Esophagus muscularis mucosa (tissue), 4 donors: Measurements from ENCODE around the gene OSBPL9. TPM values are rescaled to one million over a fixed set of nuclear protein-coding genes. Genes with fewer than 3 reads are reported as not detected.

ENCODE experiments used
- DNase-seq: peaks from one replicate; pipeline ENCODE4 v3.0.0-alpha.2; 2017; ENCODE audit errors: extremely low spot score
- H3K27ac ChIP-seq, 4 donors: fragments of 200-600 bp; sonication (generic); replicated peaks in 1 of 4; 1 replicate in 3 of 4; 2 replicates in 1 of 4; pipeline ENCODE4 v1.5.1; 2016 to 2019; ENCODE audit warnings: mild to moderate bottlenecking in 1 of 4
- H3K27me3 ChIP-seq, 4 donors: fragments of 200-600 bp; sonication (generic); one replicate each; pipeline versions ENCODE4 v1.5.1 to v1.6.0; 2016 to 2019
- H3K36me3 ChIP-seq, 4 donors: fragments of 200-600 bp; sonication (generic); one replicate each; pipeline ENCODE4 v1.5.1; 2016 to 2019
- H3K4me1 ChIP-seq, 4 donors: fragments of 200-600 bp; sonication (generic); one replicate each; pipeline ENCODE4 v1.5.1; 2016 to 2019
- H3K4me3 ChIP-seq, 4 donors: fragments of 200-600 bp; sonication (generic); 1 replicate in 2 of 4; 2 replicates in 2 of 4; pipeline ENCODE4 v1.5.1; 2016 to 2019; ENCODE audit warnings: mild to moderate bottlenecking in 4 of 4, moderate library complexity in 1 of 4
- H3K9me3 ChIP-seq, 4 donors: fragments of 200-600 bp; sonication (generic); 1 replicate in 3 of 4; 2 replicates in 1 of 4; pipeline ENCODE4 v1.5.1; 2016 to 2019
- EP300 ChIP-seq: sonication (generic); formaldehyde crosslinking; IDR thresholded peaks from one replicate; pipeline ENCODE4 v1.6.1; 2017; ENCODE audit warnings: antibody characterized with exemption
- POLR2A ChIP-seq: fragments of 450-650 bp; IDR thresholded peaks from one replicate; pipeline ENCODE4 v1.6.1; 2017; ENCODE audit warnings: antibody characterized with exemption, moderate library complexity, mild to moderate bottlenecking, low read depth
- POLR2AphosphoS5 ChIP-seq, 2 donors: sonication (generic); formaldehyde crosslinking; IDR thresholded peaks; one replicate each; pipeline ENCODE4 v1.6.1; 2017; ENCODE audit warnings: antibody characterized with exemption in 2 of 2
- WGBS: methylation state at CpG from one replicate; pipeline ENCODE4 v1.1.5; 2018; 5-methylcytosine and 5-hydroxymethylcytosine counted together
- intact Hi-C: fragments of 100-400 bp; cut with DNase I; formaldehyde crosslinking; loops from one replicate; pipeline ENCODE4 v1.15.1; 2023
- total RNA-seq, 4 donors: library from RNA; depleted of rRNA; stranded (reverse); fragments of >200 nt; gene quantifications; one replicate each; pipeline versions ENCODE4 v1.1.0 to v1.2.1, GENCODE V29; 2016
- TF ChIP-seq, protein P1 (sequence below), 3 experiments: fragments of 200-600 bp in 2 of 3; fragments of 450-650 bp in 1 of 3; sonication (generic) in 2 of 3; IDR thresholded peaks; one replicate each; pipeline ENCODE4 v1.5.1; 2017 to 2019; ENCODE audit warnings: antibody characterized with exemption in 3 of 3, mild to moderate bottlenecking in 2 of 3, moderate library complexity in 1 of 3

Gene OSBPL9
- total RNA-seq, 4 donors from 2014 or later = 66.8 to 84.5 (median 75.9) TPM

DNA sequence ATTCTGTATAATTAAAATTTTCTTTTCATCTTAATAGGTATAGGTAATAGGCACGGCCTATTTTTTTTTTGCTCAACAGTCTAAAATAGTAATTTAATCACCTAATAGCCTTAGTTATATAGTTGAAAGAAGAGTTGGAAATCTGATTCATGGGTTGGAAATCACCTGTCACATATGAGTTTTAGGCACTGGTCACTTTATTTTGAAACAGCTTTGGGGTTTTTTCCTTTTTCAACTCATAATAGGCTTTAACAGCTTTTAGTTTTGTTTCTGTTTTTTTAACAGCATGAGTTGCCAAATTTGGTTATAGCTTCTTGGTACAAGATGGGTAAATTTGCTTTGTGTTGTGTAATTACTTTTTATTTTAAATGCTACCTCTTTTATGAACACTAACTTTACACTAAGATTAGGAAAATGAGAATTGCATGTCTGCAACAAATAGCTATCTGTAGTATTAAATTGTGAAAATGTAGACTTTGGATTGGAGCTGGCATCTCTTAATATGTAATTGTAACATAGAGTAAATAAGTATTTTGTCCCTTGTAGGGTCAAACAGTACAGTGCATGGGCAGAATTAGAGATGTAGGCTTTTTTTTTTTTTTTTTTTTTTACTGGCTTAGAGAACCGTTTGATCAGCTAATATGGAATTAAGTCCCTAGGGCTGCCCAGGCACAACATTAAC is 109.8 kb downstream of the OSBPL9 start:
- no peak overlapping the region for H3K27ac ChIP-seq
- 82% methylated on average over 2 of the region's 2 CpGs for WGBS
- no peak overlapping the region for H3K4me3 ChIP-seq
- no peaks in the 10 kb centered on the region for H3K27me3 ChIP-seq
- intact Hi-C loops = no loop called here
- no peaks in the 10 kb centered on the region for H3K36me3 ChIP-seq
- no peak for DNase-seq
- peaks cover 17 to 38% (median 37%) of the 10 kb centered on the region in 4 donors for H3K4me1 ChIP-seq
- no peaks in the 10 kb centered on the region for H3K9me3 ChIP-seq
- TF ChIP-seq, protein P1, sequence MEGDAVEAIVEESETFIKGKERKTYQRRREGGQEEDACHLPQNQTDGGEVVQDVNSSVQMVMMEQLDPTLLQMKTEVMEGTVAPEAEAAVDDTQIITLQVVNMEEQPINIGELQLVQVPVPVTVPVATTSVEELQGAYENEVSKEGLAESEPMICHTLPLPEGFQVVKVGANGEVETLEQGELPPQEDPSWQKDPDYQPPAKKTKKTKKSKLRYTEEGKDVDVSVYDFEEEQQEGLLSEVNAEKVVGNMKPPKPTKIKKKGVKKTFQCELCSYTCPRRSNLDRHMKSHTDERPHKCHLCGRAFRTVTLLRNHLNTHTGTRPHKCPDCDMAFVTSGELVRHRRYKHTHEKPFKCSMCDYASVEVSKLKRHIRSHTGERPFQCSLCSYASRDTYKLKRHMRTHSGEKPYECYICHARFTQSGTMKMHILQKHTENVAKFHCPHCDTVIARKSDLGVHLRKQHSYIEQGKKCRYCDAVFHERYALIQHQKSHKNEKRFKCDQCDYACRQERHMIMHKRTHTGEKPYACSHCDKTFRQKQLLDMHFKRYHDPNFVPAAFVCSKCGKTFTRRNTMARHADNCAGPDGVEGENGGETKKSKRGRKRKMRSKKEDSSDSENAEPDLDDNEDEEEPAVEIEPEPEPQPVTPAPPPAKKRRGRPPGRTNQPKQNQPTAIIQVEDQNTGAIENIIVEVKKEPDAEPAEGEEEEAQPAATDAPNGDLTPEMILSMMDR (IDR thresholded peaks at IDR 0.05) = no peak
- TF ChIP-seq POLR2A = no peak
- TF ChIP-seq POLR2AphosphoS5 (IDR thresholded peaks at IDR 0.05) = no peak
- TF ChIP-seq EP300 = no peak

- no peaks in the 10 kb centered on the region for H3K36me3 ChIP-seq
- no peaks in the 10 kb centered on the region for H3K27me3 ChIP-seq
- H3K4me3 ChIP-seq = no peak overlapping the region
- no peak for DNase-seq
- 94% methylated on average over 4 of the region's 4 CpGs for WGBS
- H3K9me3 ChIP-seq = no peaks in the 10 kb centered on the region
- H3K27ac ChIP-seq = no peak overlapping the region
- peaks cover 22 to 43% (median 42%) of the 10 kb centered on the region in 4 donors for H3K4me1 ChIP-seq
- intact Hi-C loops = no loop called here
- no peak for TF ChIP-seq POLR2AphosphoS5 (IDR thresholded peaks at IDR 0.05)
- TF ChIP-seq POLR2A = no peak
- TF ChIP-seq, protein P1 (IDR thresholded peaks at IDR 0.05) = no peak
- no peak for TF ChIP-seq EP300
These were observed 110.5 kb downstream of the OSBPL9 start for GRCh38 chr1:51727366-51727765.

DNA sequence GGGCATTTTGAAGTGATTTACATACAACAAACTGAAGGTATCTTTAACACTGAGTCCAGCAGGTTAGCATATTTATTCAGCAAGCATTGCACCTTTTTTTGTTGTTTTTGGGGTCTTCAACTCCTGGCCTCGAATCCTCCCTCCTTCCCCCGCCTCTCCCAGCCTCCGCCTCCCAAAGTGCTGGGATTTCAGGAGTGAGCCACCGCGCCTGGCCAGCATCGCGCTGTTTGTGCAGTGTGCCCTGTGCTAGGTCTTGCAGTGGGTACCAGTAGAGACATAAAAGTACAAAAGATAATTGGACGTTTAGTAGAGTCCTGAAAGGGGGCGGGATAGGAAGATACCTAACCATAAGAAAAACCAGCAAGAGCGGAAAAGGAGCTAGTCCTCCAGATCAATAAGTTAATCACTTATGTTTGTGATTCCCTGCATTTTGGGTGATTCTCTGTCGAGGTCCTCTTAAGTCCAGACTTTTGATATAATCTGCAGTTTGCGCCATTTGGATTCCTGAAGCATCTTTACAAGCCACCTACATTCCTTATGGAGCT is 111.8 kb downstream of the OSBPL9 start:
- no peak overlapping the region for H3K27ac ChIP-seq
- no peaks in the 10 kb centered on the region for H3K27me3 ChIP-seq
- H3K4me3 ChIP-seq = peak overlapping the region; percentile 56 to 72 (median 60)
- H3K36me3 ChIP-seq = no peaks in the 10 kb centered on the region
- no peaks in the 10 kb centered on the region for H3K9me3 ChIP-seq
- 42% methylated on average over 12 of the region's 12 CpGs for WGBS
- peaks cover 36 to 57% (median 55%) of the 10 kb centered on the region in 4 donors for H3K4me1 ChIP-seq
- intact Hi-C loops = no loop called here
- DNase-seq = no peak
- no peak for TF ChIP-seq EP300
- TF ChIP-seq POLR2AphosphoS5 (IDR thresholded peaks at IDR 0.05) = no peak
- no peak for TF ChIP-seq POLR2A
- TF ChIP-seq, protein P1 (IDR thresholded peaks at IDR 0.05) = no peak

- intact Hi-C loops = no loop called here
- TF ChIP-seq, protein P1 (IDR thresholded peaks at IDR 0.05) = no peak
- TF ChIP-seq POLR2A (no peak), EP300 (no peak), POLR2AphosphoS5 (IDR thresholded peaks at IDR 0.05) (peak; percentile 31 to 46)
- Histone ChIP-seq H3K27me3 (no peaks in the 10 kb centered on the region), H3K27ac (peak overlapping the region; percentile 51 to 70 (median 67)), H3K4me3 (peak overlapping the region; percentile 56 to 72 (median 60)), H3K36me3 (no peaks in the 10 kb centered on the region), H3K4me1 (peaks cover 42 to 63% (median 62%) of the 10 kb centered on the region in 4 donors), H3K9me3 (no peaks in the 10 kb centered on the region)
- DNase-seq = no peak
- WGBS = 4% methylated on average over 37 of the region's 53 CpGs
These were observed 112.4 kb downstream of the OSBPL9 start for GRCh38 chr1:51729156-51729823.
